Activated CD4-positive, alpha-beta memory T cell treated with anti-CD3 and anti-CD28 coated beads, Interleukin-2, amount 10 ng/mL, durations not matched to agents 7 days and 5 days (primary cell): Measurements from ENCODE around the gene SLC1A1. TPM values are rescaled to one million over a fixed set of nuclear protein-coding genes. Genes with fewer than 3 reads are reported as not detected.

ENCODE experiments used
- CTCF ChIA-PET: fragments of 350-600 bp; sonication (Branson Sonifier 250); formaldehyde crosslinking; loops from one replicate; lab custom pipeline; 2021; ENCODE audit warnings: antibody characterized with exemption, inconsistent platforms; lab: Charles Lee
- POLR2A ChIA-PET: fragments of 350-600 bp; sonication (Branson Sonifier 250); formaldehyde crosslinking; loops from one replicate; lab custom pipeline; 2021; ENCODE audit warnings: antibody characterized with exemption; lab: Charles Lee
- DNase-seq: peaks from one replicate; pipeline ENCODE4 v3.0.0-alpha.2; 2020
- H3K27ac Mint-ChIP-seq: one replicate; pipeline ENCODE4 v1.8.0; 2021; ENCODE audit warnings: mild to moderate bottlenecking, mixed read lengths
- H3K27me3 Mint-ChIP-seq: one replicate; pipeline ENCODE4 v1.8.0; 2021; ENCODE audit warnings: mixed read lengths
- H3K36me3 Mint-ChIP-seq: one replicate; pipeline ENCODE4 v1.8.0; 2021; ENCODE audit warnings: low read depth, mixed read lengths
- H3K4me1 Mint-ChIP-seq: one replicate; pipeline ENCODE4 v1.8.0; 2021; ENCODE audit warnings: mixed read lengths
- H3K4me3 Mint-ChIP-seq: one replicate; pipeline ENCODE4 v1.8.0; 2021; ENCODE audit warnings: mild to moderate bottlenecking, mixed read lengths
- H3K9me3 Mint-ChIP-seq: one replicate; pipeline ENCODE4 v1.8.0; 2021; ENCODE audit warnings: mixed read lengths
- total RNA-seq, 2 experiments: library from RNA; stranded (reverse); gene quantifications; one replicate each; pipeline ENCODE4 v1.2.3, GENCODE V29; 2021

SLC1A1 gene
- total RNA-seq = under 1 TPM; 0.05 to 0.23 TPM

DNA sequence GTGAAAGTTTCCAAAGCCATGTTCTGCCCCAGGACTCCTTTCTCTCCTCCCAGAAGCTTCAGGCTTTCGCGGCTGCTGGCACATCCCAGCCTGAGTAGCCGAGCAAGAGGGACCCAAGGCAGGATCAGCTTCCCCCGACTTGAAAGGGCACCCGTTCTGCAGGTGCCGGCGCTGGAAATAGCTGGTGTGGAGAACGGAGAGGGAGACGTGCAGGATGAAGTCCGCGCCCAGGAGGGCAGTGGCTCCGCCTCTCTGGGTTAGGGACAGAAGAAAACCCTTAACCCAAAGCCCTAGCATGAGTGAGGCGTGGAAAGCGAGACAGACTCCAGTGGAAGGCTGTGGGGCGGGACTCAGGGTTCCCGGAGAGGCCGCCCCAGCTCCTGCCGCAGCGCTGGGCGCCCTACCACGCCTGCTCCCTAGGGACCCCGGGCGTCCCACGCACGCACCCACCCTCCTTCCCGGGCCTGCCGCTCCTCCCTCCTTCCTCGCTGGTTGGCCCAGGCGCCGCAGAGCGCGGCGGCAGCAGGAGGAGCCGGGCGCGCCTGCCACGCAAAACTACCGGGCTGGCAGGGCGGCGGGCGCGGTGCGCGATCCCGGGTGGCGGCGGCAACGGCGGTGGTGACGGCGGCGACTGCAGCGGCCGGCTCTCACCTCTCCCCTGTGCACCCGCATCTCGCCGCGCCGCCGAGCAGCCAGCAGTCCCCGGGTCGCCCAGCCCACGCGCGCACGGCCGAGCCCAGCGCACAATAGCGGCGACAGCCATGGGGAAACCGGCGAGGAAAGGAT lies at the start of gene SLC1A1:
SLC1A1 (plus strand) TSS at position 550 of the 786 bp plus-strand sequence; CDS start at position 762, 212 bp downstream.
- DNase-seq = no peak
- Mint-ChIP-seq H3K4me3 (peak within 1 kb of the TSS; percentile 58), H3K27me3 (peaks cover 47% of the 10 kb centered on the region), H3K36me3 (no peaks in the 10 kb centered on the region), H3K27ac (no peak within 1 kb of the TSS), H3K4me1 (peaks cover 11% of the 10 kb centered on the region), H3K9me3 (no peaks in the 10 kb centered on the region)
- POLR2A ChIA-PET = no interaction called here
- CTCF ChIA-PET = no interaction called here

DNA sequence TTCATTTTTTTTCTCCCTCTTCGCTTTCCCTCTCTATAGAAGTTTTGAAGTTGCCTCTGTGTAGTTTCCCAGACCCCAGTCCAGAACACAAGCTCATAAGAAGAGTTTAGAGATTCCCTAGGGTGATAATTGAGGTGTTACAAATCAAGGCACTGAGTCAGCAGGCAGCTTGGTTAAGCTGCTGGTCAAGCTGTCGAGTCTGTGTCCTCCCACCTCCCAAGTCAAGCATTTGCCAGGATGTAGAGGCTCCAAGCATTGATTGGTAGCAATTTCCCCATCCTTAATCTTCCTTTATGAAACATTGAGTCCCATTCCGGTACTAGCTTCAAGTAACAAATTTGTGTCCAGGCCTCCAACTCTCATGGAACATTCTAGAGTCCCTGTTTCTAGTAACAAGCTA lies 47.5 kb upstream of the SLC1A1 start:
- peaks cover 17% of the 10 kb centered on the region for H3K27me3 Mint-ChIP-seq
- POLR2A ChIA-PET = no interaction called here
- no peak overlapping the region for H3K4me3 Mint-ChIP-seq
- no peak overlapping the region for H3K27ac Mint-ChIP-seq
- H3K36me3 Mint-ChIP-seq = no peaks in the 10 kb centered on the region
- CTCF ChIA-PET = no interaction called here
- no peak for DNase-seq
- H3K9me3 Mint-ChIP-seq = no peaks in the 10 kb centered on the region
- H3K4me1 Mint-ChIP-seq = no peaks in the 10 kb centered on the region

DNA sequence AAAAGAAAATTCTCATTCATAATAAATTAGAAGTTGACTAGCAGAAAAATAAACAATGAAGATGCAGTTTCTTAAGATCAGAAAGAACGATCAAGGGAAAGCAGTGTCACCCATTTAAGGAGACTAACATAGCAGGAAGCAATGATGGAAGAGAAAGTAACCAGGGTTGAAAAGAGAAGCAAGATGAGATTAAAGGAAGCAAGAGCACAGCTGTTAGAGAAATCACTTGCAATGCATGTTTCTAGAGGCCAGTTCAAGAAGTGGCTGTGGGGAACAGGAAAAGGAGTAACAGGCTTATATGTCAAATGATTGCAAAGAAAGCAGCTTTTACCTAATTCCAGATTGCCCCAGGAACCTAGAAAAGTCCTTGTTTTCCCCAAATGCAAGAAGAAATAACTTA lies 46.8 kb upstream of the SLC1A1 start:
- CTCF ChIA-PET = no interaction called here

DNA sequence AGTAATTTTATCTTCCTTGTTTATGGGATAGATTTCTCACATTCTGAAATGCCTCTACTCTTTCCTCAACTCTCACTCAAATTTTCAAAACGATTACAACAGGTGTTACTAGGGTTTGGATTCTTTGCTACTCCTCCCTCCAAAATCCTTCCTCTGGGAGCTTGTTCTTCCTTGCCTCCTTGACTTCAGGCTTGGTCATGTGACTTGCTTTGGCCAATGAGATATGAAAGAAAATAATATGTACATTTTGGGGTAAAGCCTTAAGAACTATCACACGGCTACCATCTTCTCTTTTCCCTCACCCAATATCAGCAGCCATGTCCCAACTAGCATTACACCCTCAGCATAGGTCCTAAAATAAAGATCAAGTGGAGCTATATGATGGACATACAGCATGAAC lies 28.8 kb upstream of the SLC1A1 start:
- CTCF ChIA-PET = no interaction called here
- POLR2A ChIA-PET = no interaction called here
- peaks cover 6% of the 10 kb centered on the region for H3K27me3 Mint-ChIP-seq
- no peak overlapping the region for H3K27ac Mint-ChIP-seq
- H3K4me1 Mint-ChIP-seq = peaks cover 5% of the 10 kb centered on the region
- H3K36me3 Mint-ChIP-seq = no peaks in the 10 kb centered on the region
- no peak for DNase-seq
- H3K4me3 Mint-ChIP-seq = no peak overlapping the region
- H3K9me3 Mint-ChIP-seq = no peaks in the 10 kb centered on the region

More for the DNA sequence above, 46.8 kb upstream of the SLC1A1 start:
- Mint-ChIP-seq H3K9me3 (no peaks in the 10 kb centered on the region), H3K36me3 (no peaks in the 10 kb centered on the region), H3K27me3 (peaks cover 17% of the 10 kb centered on the region), H3K27ac (no peak overlapping the region), H3K4me3 (no peak overlapping the region), H3K4me1 (no peaks in the 10 kb centered on the region)
- no peak for DNase-seq
- POLR2A ChIA-PET = no interaction called here

DNA sequence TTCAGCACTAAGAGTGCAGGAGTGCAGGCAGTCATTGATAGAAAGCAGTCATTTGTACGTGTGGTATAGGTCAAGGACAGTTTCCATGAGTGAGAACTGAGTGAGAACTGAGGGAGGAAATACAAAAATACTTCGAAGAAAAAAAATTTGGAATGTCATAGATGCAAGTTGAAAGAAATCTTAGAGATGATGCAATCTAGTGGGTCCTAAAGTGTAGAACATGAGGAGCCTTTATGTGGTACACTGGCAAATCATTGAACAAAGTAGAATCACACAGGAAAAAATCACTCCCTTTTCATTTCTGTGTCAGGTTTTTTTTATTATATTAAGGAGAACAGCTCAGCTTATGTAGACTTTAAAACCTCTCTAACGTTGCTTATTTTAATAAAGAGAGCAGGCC lies 26.4 kb upstream of the SLC1A1 start:
- ChIA-PET CTCF (no interaction called here), POLR2A (no interaction called here)
- no peak overlapping the region for H3K27ac Mint-ChIP-seq
- H3K4me1 Mint-ChIP-seq = peaks cover 5% of the 10 kb centered on the region
- H3K9me3 Mint-ChIP-seq = no peaks in the 10 kb centered on the region
- H3K27me3 Mint-ChIP-seq = peaks cover 8% of the 10 kb centered on the region
- H3K36me3 Mint-ChIP-seq = no peaks in the 10 kb centered on the region
- DNase-seq = no peak
- H3K4me3 Mint-ChIP-seq = no peak overlapping the region

DNA sequence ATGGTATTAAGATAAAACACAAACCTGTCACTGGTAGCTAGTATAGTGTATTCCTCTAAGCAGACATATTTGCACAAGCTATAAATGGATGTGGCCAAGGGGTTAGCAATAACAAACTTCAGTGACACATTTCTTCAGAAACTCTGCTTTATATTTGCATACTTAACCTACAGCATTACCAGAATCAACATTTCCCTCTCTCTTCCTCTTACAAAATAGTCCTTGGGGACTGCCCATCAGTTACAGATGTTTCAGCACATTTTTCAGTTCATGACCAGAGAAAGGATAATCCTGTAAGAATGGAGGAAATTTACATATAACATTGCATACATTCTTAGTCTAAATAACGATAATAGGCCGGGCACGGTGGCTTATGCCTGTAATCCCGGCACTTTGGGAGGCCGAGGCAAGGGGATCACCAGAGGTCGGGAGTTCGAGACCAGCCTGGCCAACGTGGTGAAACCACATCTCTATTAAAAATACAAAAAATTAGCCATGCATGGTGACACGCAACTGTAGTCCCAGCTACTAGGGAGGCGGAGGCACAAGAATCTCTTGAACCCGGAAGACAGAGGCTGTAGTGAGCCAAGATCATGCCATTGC lies 25.3 kb upstream of the SLC1A1 start:
- peaks cover 5% of the 10 kb centered on the region for H3K4me1 Mint-ChIP-seq
- H3K27ac Mint-ChIP-seq = no peak overlapping the region
- no peak for DNase-seq
- H3K27me3 Mint-ChIP-seq = peaks cover 4% of the 10 kb centered on the region
- no peaks in the 10 kb centered on the region for H3K9me3 Mint-ChIP-seq
- H3K36me3 Mint-ChIP-seq = no peaks in the 10 kb centered on the region
- ChIA-PET CTCF (no interaction called here), POLR2A (no interaction called here)
- no peak overlapping the region for H3K4me3 Mint-ChIP-seq

DNA sequence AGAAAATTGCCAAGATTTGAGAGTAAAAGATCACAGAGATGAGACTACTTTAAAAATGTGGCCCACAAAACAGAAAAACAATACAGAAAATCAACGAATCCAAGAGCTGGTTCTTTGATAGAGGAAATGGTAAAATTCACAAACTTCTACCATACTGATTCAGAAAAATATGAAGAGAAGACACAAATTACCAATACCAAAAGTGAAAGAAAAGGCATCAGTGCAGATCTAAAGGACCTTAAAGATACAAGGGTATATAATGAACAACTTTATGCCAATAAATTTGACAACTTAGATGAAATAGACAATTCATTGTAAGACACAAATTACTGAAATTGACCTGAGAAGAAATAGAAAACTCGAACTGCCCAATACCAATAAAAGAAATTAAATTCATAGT lies 24.4 kb upstream of the SLC1A1 start:
- POLR2A ChIA-PET = no interaction called here
- CTCF ChIA-PET = no interaction called here
- no peak for DNase-seq
- Mint-ChIP-seq H3K9me3 (no peaks in the 10 kb centered on the region), H3K4me3 (no peak overlapping the region), H3K4me1 (peaks cover 5% of the 10 kb centered on the region), H3K36me3 (no peaks in the 10 kb centered on the region), H3K27ac (no peak overlapping the region), H3K27me3 (peaks cover 4% of the 10 kb centered on the region)

DNA sequence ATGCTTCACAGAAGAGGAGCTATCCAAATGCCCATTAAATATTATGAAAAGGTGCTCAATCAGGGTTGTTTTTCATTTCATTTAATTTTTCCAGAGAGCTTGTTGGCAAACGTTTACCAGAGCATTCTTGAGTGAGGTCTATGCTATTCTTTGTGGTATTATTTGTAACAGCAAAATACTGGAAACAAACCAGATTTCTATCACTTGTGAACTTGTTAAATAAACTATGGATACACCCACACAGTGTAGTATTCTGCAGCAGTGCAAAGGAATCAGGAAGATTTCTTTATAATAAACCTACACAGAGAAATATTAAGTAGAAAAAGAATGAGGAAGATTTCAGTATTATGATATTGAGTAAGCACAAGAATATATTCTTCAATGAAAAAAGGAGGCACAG lies 15.0 kb upstream of the SLC1A1 start:
- peaks cover 2% of the 10 kb centered on the region for H3K9me3 Mint-ChIP-seq
- ChIA-PET POLR2A (no interaction called here), CTCF (no interaction called here)
- no peak for DNase-seq
- no peak overlapping the region for H3K4me3 Mint-ChIP-seq
- H3K36me3 Mint-ChIP-seq = no peaks in the 10 kb centered on the region
- no peak overlapping the region for H3K27ac Mint-ChIP-seq
- no peaks in the 10 kb centered on the region for H3K4me1 Mint-ChIP-seq
- H3K27me3 Mint-ChIP-seq = peaks cover 11% of the 10 kb centered on the region

DNA sequence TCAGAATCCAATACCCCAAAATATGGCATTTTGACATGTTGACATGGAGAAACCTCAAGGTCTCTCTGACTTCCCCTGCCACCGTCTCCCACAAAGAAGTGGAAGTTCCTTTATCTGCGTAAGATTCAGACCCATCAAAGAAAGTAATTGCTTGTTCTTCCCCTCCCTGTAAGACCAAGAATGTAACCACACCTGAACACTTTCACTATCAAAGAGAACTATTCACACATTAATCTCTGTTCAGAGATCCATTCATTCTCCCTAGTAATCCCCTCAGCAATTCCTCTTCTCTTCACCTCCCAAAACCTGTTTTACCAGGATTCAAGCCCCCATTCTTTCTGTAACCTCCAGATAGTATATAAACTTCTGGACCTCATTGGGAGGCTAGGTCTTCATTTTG lies 4.1 kb upstream of the SLC1A1 start:
- Mint-ChIP-seq H3K9me3 (no peaks in the 10 kb centered on the region), H3K4me3 (no peak overlapping the region), H3K36me3 (no peaks in the 10 kb centered on the region), H3K4me1 (peaks cover 6% of the 10 kb centered on the region), H3K27me3 (peaks cover 27% of the 10 kb centered on the region), H3K27ac (no peak overlapping the region)
- CTCF ChIA-PET = interaction anchor here (0.7 kb wide), 1 partner anchor 171 kb away, joined by 4 read pairs; no protein-coding TSS in a partner anchor
- POLR2A ChIA-PET = no interaction called here
- DNase-seq = no peak

DNA sequence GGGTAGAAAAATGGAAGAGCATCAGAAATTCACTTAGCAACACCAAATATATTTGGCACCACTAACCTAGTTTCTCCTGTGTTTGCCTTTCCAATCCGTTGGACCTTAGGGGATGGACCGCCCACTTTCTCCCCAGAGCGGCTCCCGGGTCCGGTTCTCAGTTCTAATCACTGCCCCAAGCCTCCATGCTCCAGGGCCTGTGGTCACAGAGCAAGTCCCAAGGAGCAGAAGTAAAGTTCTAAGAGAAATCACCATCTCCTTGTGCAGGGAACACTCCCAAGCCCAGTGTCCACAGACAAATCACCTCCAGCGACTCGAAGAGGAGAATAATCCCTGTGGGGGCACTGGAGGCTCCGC lies 728 bp upstream of the SLC1A1 start:
- Mint-ChIP-seq H3K4me1 (peaks cover 11% of the 10 kb centered on the region), H3K27me3 (peaks cover 47% of the 10 kb centered on the region), H3K27ac (no peak overlapping the region), H3K4me3 (peak overlapping the region; percentile 45), H3K36me3 (no peaks in the 10 kb centered on the region), H3K9me3 (no peaks in the 10 kb centered on the region)
- ChIA-PET POLR2A (no interaction called here), CTCF (no interaction called here)
- DNase-seq = no peak

DNA sequence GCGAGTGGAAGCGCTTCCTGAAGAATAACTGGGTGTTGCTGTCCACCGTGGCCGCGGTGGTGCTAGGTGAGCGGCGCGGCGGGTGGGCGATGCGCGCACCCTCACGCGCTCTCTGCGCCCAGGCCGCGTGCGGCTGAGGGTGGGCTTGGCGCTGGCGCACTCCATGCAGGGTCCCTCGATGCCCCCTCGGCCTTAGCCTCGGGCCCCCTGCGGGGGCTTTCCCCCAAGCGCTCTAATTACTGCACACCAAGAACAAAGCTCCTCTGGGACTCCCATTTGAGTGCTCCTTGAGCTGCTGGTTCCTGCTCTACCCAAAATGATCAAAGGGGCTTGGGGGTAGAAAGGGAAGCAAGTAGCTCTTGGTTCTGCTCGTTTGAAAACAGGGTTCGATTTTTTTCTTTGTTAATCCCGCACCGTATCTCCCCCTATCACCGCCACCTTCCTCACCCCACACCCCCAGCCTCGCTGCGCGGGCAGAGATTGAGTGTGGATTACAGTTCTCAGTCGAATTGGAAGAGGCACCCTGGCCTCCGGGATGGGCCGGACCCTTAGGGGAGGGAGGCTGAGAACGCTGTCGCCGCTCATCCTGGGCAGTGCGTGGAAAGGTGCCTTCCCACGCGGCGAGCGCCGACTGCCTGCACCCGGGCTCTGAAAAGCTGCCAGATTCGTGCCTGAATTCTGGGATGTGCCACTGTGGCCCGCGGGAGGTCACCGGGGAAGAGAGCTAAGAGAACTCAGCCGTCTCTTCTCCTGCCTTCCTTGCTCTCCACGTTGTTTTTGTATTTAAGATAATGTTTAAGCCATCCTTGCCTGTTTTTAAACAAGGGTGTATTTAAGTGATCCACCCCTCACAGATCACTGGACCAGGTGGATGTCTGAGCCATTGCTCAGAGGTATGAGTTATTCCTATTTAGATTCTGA lies 697 bp downstream of the SLC1A1 start:
- Mint-ChIP-seq H3K27ac (no peak overlapping the region), H3K36me3 (no peaks in the 10 kb centered on the region), H3K27me3 (peaks cover 54% of the 10 kb centered on the region), H3K9me3 (no peaks in the 10 kb centered on the region), H3K4me1 (peaks cover 11% of the 10 kb centered on the region), H3K4me3 (peak overlapping the region; percentile 58)
- POLR2A ChIA-PET = no interaction called here
- no peak for DNase-seq
- CTCF ChIA-PET = no interaction called here

DNA sequence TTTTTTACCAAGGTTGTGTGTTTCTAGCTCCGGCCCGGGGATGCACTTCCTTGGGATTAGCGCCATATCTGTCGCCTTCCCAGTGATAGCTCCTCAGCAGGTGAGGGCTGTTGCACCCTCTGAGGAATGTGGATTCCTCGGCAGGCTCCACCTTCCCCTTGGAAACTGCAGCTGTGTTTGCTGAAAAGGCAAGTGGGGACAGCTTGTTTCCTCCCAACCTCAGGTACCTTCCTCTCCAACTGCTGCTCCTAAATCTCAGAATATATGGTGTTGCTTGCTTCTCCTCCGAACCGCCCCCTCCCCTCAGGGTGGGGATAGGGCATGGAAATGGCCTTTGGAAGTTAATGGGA lies 1.3 kb downstream of the SLC1A1 start:
- ChIA-PET CTCF (no interaction called here), POLR2A (no interaction called here)
- no peaks in the 10 kb centered on the region for H3K36me3 Mint-ChIP-seq
- peaks cover 56% of the 10 kb centered on the region for H3K27me3 Mint-ChIP-seq
- H3K27ac Mint-ChIP-seq = no peak overlapping the region
- H3K9me3 Mint-ChIP-seq = no peaks in the 10 kb centered on the region
- no peak for DNase-seq
- H3K4me3 Mint-ChIP-seq = peak overlapping the region; percentile 58
- peaks cover 11% of the 10 kb centered on the region for H3K4me1 Mint-ChIP-seq

DNA sequence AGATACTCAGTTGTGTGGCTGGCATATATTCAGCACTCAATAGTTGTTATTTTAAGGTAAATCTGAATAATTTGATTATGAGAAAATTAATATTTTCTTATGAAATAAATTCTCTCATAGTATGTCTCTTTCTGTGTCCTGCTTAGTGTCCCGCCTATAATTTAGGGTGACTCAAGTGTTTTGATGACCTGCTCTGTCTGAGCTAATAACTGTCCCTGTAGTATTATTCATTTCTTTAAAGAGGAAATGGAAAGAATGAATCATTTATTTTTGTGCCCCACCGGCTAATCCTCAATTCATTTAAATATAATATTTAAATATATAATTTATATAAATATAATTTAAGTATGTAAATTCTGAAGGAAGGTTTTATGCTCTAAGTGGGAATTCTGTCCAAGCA lies 4.1 kb downstream of the SLC1A1 start:
- Mint-ChIP-seq H3K4me1 (peaks cover 9% of the 10 kb centered on the region), H3K36me3 (no peaks in the 10 kb centered on the region), H3K4me3 (no peak overlapping the region), H3K27ac (no peak overlapping the region), H3K27me3 (peaks cover 45% of the 10 kb centered on the region), H3K9me3 (no peaks in the 10 kb centered on the region)
- CTCF ChIA-PET = no interaction called here
- POLR2A ChIA-PET = no interaction called here
- DNase-seq = no peak
